Loucy (cell line): ENCODE data around the gene NBEA.

ENCODE experiments used
- CTCF ChIP-seq: fragments of 200-600 bp; sonication (generic); conservative IDR thresholded peaks from 2 replicates; pipeline ENCODE4 v1.5.1; 2014; ENCODE audit warnings: mild to moderate bottlenecking, antibody characterized with exemption, low read length
- EZH2phosphoT487 ChIP-seq: fragments of 200-600 bp; IDR thresholded peaks from 2 replicates; pipeline ENCODE4 v1.6.1; 2018; ENCODE audit warnings: antibody characterized with exemption, mild to moderate bottlenecking, moderate library complexity, borderline replicate concordance

- TF ChIP-seq CTCF (no peak), EZH2phosphoT487 (no peak)
Measured at GRCh38 chr13:35481777-35482176, 539.7 kb downstream of the NBEA start.
